ENCODE results near the gene SLFN11.
"Not testable (repeated sequence)": the region's sequence is repeated elsewhere in the genome, so short reads cannot be mapped to it uniquely, and the experiment has no call there.

The SLFN11 gene

GRCh38 chr17:35373534-35373983 is at the start of gene SLFN11:
TSS of gene SLFN11 (minus strand) at chr17:35373621. CDS start at chr17:35363807, 9,814 bp downstream.
- no peak for FAIRE-seq
- DNase-seq (ENCODE audit: low spot score), result no peak

GRCh38 chr17:35421069-35421468 is 47.6 kb upstream of the SLFN11 start:
- not testable (repeated sequence) for FAIRE-seq; DNase-seq (ENCODE audit: low spot score)

GRCh38 chr17:35416659-35417058 is 43.2 kb upstream of the SLFN11 start:
- DNase-seq (ENCODE audit: low spot score), result no peak
- no peak for FAIRE-seq

- DNase-seq (ENCODE audit: low spot score); FAIRE-seq: not testable (repeated sequence)
Observed at GRCh38 chr17:35414707-35415106, 41.3 kb upstream of the SLFN11 start.

GRCh38 chr17:35414247-35414646 is 40.8 kb upstream of the SLFN11 start:
- no peak for DNase-seq (ENCODE audit: low spot score)
- no peak for FAIRE-seq

- FAIRE-seq, result no peak
- no peak for DNase-seq (ENCODE audit: low spot score)
Observed at GRCh38 chr17:35407531-35407930, 34.1 kb upstream of the SLFN11 start.

- DNase-seq (ENCODE audit: low spot score), result no peak
- no peak for FAIRE-seq
Observed at GRCh38 chr17:35406568-35406967, 33.1 kb upstream of the SLFN11 start.

- DNase-seq (ENCODE audit: low spot score), result no peak
- no peak for FAIRE-seq
Observed at GRCh38 chr17:35404360-35404759, 30.9 kb upstream of the SLFN11 start.

- FAIRE-seq; DNase-seq (ENCODE audit: low spot score): not testable (repeated sequence)
Observed at GRCh38 chr17:35393783-35394182, 20.4 kb upstream of the SLFN11 start.

GRCh38 chr17:35390663-35391062 is 17.2 kb upstream of the SLFN11 start:
- DNase-seq (ENCODE audit: low spot score) (no peak), FAIRE-seq (no peak)

- FAIRE-seq, result no peak
- no peak for DNase-seq (ENCODE audit: low spot score)
Observed at GRCh38 chr17:35390156-35390555, 16.7 kb upstream of the SLFN11 start.

- FAIRE-seq (no peak), DNase-seq (ENCODE audit: low spot score) (no peak)
Observed at GRCh38 chr17:35387496-35387895, 14.1 kb upstream of the SLFN11 start.

- no peak for FAIRE-seq
- no peak for DNase-seq (ENCODE audit: low spot score)
Observed at GRCh38 chr17:35377706-35378105, 4.3 kb upstream of the SLFN11 start.

GRCh38 chr17:35377068-35377467 is 3.6 kb upstream of the SLFN11 start:
- DNase-seq (ENCODE audit: low spot score) (no peak), FAIRE-seq (no peak)

- DNase-seq (ENCODE audit: low spot score) (no peak), FAIRE-seq (no peak)
Observed at GRCh38 chr17:35376245-35376644, 2.8 kb upstream of the SLFN11 start.

GRCh38 chr17:35374766-35375344 is 1.4 kb upstream of the SLFN11 start:
- FAIRE-seq (no peak), DNase-seq (ENCODE audit: low spot score) (no peak)

GRCh38 chr17:35373984-35374765 is 754 bp upstream of the SLFN11 start:
- DNase-seq (ENCODE audit: low spot score) (peak; percentile 31), FAIRE-seq (no peak)

- DNase-seq (ENCODE audit: low spot score), result no peak
- FAIRE-seq, result no peak
Observed at GRCh38 chr17:35372846-35373533, 431 bp downstream of the SLFN11 start.

- DNase-seq (ENCODE audit: low spot score), result no peak
- no peak for FAIRE-seq
Observed at GRCh38 chr17:35371934-35372333, 1.5 kb downstream of the SLFN11 start.

GRCh38 chr17:35368081-35368830 is 5.2 kb downstream of the SLFN11 start:
- no peak for FAIRE-seq
- no peak for DNase-seq (ENCODE audit: low spot score)

- FAIRE-seq (no peak), DNase-seq (ENCODE audit: low spot score) (no peak)
Observed at GRCh38 chr17:35361027-35361426, 12.4 kb downstream of the SLFN11 start.

GRCh38 chr17:35359398-35359797 is 14.0 kb downstream of the SLFN11 start:
- FAIRE-seq, result no peak
- DNase-seq (ENCODE audit: low spot score), result no peak

Data from urothelium cell line (cell line).